Natural killer cell (primary cell): ENCODE results near the gene DCST1. TPM values are rescaled to one million over a fixed set of nuclear protein-coding genes. Genes with fewer than 3 reads are reported as not detected.

Experiments
- ATAC-seq, 3 donors: fragments of 150-1000 bp in 2 of 3; fragments of 200-7000 bp in 1 of 3; cut with Tn5 transposase; 1 replicate in 1 of 3; 2 replicates in 2 of 3; pipeline ENCODE4 v1.10.0; 2021; ENCODE audit warnings: mild to moderate bottlenecking in 2 of 3, moderate library complexity in 2 of 3
- DNase-seq, 2 donors: peaks; one replicate each; pipeline versions ENCODE4 v3.0.0 to v3.0.0-alpha.2; 2013 to 2021; ENCODE audit warnings: mixed read lengths in 1 of 2
- H3K27ac ChIP-seq: one replicate; pipeline ENCODE4 v1.5.1; 2013; ENCODE audit warnings: mild to moderate bottlenecking, low read length
- H3K27me3 ChIP-seq: one replicate; pipeline ENCODE4 v1.6.1; 2013; ENCODE audit warnings: low read length; ENCODE audit not compliant: control insufficient read depth, insufficient read depth
- H3K36me3 ChIP-seq: one replicate; pipeline ENCODE4 v1.6.1; 2013; ENCODE audit warnings: low read length; ENCODE audit not compliant: control insufficient read depth, insufficient read depth
- H3K4me1 ChIP-seq: one replicate; pipeline ENCODE4 v1.6.1; 2013; ENCODE audit warnings: low read length; ENCODE audit not compliant: control insufficient read depth, insufficient read depth
- H3K4me3 ChIP-seq: one replicate; pipeline ENCODE4 v1.5.1; 2013; ENCODE audit warnings: low read length
- H3K9me3 ChIP-seq: one replicate; pipeline ENCODE4 v1.6.1; 2013; ENCODE audit warnings: low read length; ENCODE audit not compliant: control insufficient read depth, insufficient read depth
- H3K27ac Mint-ChIP-seq, 2 donors: one replicate each; pipeline ENCODE4 v1.8.0; 2022; ENCODE audit warnings: mild to moderate bottlenecking in 2 of 2, mixed read lengths in 2 of 2, moderate library complexity in 1 of 2
- H3K27me3 Mint-ChIP-seq, 2 donors: one replicate each; pipeline ENCODE4 v1.8.0; 2022; ENCODE audit warnings: low read depth in 2 of 2, mixed read lengths in 2 of 2
- H3K36me3 Mint-ChIP-seq: one replicate; pipeline ENCODE4 v1.8.0; 2022; ENCODE audit warnings: mixed read lengths
- H3K4me1 Mint-ChIP-seq, 2 donors: one replicate each; pipeline ENCODE4 v1.8.0; 2022; ENCODE audit warnings: mixed read lengths in 2 of 2
- H3K4me3 Mint-ChIP-seq: one replicate; pipeline ENCODE4 v1.8.0; 2022; ENCODE audit warnings: mild to moderate bottlenecking, moderate library complexity, mixed read lengths
- H3K9me3 Mint-ChIP-seq, 2 donors: one replicate each; pipeline ENCODE4 v1.8.0; 2022; ENCODE audit warnings: mixed read lengths in 2 of 2
- WGBS: methylation state at CpG from one replicate; pipeline ENCODE4 v1.1.7; 2013; ENCODE audit warnings: missing lambda C conversion rate; ENCODE audit not compliant: insufficient coverage; 5-methylcytosine and 5-hydroxymethylcytosine counted together
- intact Hi-C: fragments of 100-400 bp; cut with micrococcal nuclease; formaldehyde crosslinking; loops from one replicate; pipeline ENCODE4 v1.14.2; 2022
- total RNA-seq, 4 donors: library from RNA; stranded (reverse); fragments of 120-200 nt in 1 of 4; gene quantifications; one replicate each; pipeline versions ENCODE4 v1.2.3 to v1.2.4, GENCODE V29; 2013 to 2022
- TF ChIP-seq, protein P1 (sequence below): fragments of 200-600 bp; IDR thresholded peaks from one replicate; pipeline ENCODE4 v1.8.0; 2022; ENCODE audit warnings: antibody characterized with exemption

DCST1 gene
- total RNA-seq, 3 donors from 2014 or later (not counting 1 experiment from before 2014, with no cell fraction given), result 0.35 to 0.60 TPM; not detected in 1

DNA sequence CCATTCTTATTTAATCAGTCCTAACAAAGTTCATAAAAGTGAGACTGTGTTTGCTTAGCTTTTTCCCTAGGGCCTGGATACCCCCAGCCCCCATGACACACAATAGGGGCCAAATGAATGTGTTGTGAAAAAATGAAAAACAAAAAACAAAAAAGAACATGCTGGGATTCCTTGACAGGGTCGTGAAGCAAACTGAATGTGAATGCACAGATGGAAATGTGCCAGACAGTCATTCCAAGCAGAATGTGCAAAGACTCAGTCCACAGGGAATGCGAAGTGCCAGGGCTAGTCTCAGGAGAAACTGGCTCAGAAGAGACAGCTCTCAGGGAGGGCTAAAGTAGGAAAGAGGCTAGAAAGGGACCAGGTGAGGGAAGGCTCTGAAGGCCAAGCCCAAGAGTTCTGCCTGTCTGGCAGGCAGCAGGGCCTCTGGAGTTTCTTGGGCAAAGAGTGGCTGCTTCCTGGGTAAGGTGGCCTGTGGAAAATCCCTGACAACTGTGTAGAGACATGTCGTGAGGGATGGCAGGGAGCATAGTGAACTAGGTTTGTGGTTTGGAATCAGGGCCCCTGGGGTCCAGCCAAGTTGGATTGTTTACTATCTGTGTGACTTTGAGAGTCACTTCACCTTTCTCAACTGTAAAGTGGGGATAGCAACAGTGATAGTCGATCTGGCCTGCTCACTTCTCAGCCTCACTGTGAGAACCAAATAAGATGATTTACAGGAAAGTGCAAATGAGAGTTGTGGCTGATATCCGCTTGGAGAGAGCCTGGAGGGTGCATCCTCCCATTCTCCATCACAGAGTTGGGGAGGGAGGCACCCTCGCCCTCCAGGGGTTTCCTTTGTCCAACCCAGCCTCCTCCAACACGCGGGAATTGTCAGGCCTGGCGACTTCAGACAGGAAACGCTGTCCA is 16.3 kb downstream of the DCST1 start:
- Histone ChIP-seq H3K27me3 (no peaks in the 10 kb centered on the region), H3K36me3 (no peaks in the 10 kb centered on the region), H3K4me3 (no peak overlapping the region), H3K4me1 (peaks cover 31% of the 10 kb centered on the region), H3K27ac (no peak overlapping the region), H3K9me3 (no peaks in the 10 kb centered on the region)
- DNase-seq (no peak), ATAC-seq (no peak)
- Mint-ChIP-seq H3K4me3 (peak overlapping the region; percentile 85), H3K36me3 (no peaks in the 10 kb centered on the region), H3K9me3 (no peaks in the 10 kb centered on the region), H3K4me1 (peaks cover 13 to 38% of the 10 kb centered on the region in 2 donors), H3K27me3 (no peaks in the 10 kb centered on the region), H3K27ac (peak overlapping the region in 1 of 2 donors; percentile 75)
- WGBS, result 31% methylated on average over 10 of the region's 10 CpGs
- TF ChIP-seq, protein P1, sequence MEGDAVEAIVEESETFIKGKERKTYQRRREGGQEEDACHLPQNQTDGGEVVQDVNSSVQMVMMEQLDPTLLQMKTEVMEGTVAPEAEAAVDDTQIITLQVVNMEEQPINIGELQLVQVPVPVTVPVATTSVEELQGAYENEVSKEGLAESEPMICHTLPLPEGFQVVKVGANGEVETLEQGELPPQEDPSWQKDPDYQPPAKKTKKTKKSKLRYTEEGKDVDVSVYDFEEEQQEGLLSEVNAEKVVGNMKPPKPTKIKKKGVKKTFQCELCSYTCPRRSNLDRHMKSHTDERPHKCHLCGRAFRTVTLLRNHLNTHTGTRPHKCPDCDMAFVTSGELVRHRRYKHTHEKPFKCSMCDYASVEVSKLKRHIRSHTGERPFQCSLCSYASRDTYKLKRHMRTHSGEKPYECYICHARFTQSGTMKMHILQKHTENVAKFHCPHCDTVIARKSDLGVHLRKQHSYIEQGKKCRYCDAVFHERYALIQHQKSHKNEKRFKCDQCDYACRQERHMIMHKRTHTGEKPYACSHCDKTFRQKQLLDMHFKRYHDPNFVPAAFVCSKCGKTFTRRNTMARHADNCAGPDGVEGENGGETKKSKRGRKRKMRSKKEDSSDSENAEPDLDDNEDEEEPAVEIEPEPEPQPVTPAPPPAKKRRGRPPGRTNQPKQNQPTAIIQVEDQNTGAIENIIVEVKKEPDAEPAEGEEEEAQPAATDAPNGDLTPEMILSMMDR, result no peak
- intact Hi-C loops, result loop anchor here (1.0 to 5.0 kb wide), 2 partner anchors 14 to 93 kb away; partner anchors contain the start of gene PBXIP1

DNA sequence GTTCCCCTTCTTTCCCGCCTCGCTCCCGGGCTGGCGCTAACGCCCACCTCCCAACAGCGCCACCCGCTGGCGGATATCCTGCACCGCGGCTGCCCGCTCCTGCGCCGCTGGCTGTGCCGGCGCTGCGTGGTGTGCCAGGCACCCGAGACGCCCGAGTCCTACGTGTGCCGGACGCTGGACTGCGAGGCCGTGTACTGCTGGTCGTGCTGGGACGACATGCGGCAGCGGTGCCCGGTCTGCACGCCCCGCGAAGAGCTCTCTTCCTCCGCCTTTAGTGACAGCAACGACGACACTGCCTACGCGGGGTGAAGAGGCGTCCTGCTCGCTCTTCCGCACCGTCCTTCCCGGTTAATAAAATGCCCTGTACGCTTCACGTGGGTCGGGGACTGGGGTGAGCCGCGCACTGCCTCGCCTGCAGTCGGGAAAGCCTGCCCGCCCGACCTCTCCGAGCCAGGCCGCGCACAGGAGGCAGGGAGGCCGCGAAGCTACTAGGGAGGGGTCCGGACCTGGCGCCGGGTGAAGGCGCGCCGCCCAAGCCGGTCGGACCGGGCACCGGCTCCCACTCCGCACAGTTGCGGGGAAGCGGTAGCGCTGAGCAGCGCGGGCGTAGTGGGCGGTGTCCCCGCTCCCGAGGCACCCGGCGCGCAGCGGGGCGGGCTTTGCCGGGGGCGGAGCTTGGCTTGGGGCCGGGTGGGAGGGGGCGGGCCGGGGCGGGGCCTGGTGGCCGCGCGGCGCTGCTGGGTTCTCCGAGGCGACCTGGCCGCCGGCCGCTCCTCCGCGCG is 17.1 kb downstream of the DCST1 start, which contains the start of gene ADAM15:
TSS of gene ADAM15 (plus strand) at position 757 of the 782 bp plus-strand sequence. CDS start 71 bp downstream, outside the sequence.
- H3K4me3 ChIP-seq, result peak within 1 kb of the TSS; percentile 61
- DNase-seq (peak; percentile 80 to 90), ATAC-seq (peak; percentile 76 to 91 (median 84))
- peaks cover 31% of the 10 kb centered on the region for H3K4me1 ChIP-seq
- Mint-ChIP-seq H3K36me3 (no peaks in the 10 kb centered on the region), H3K27ac (peak within 1 kb of the TSS; percentile 23 to 77), H3K4me1 (peaks cover 13 to 34% of the 10 kb centered on the region in 2 donors), H3K27me3 (no peaks in the 10 kb centered on the region), H3K9me3 (no peaks in the 10 kb centered on the region), H3K4me3 (peak within 1 kb of the TSS; percentile 88)
- TF ChIP-seq, protein P1, result peak; percentile 96
- intact Hi-C loops, result loop anchor here (1.0 to 5.0 kb wide), 2 partner anchors 14 to 93 kb away; partner anchors contain the start of gene PBXIP1
- H3K27me3 ChIP-seq, result no peaks in the 10 kb centered on the region
- no peaks in the 10 kb centered on the region for H3K36me3 ChIP-seq
- no peaks in the 10 kb centered on the region for H3K9me3 ChIP-seq
- H3K27ac ChIP-seq, result peak within 1 kb of the TSS; percentile 23
- WGBS, result under 1% methylated on average over 99 of the region's 99 CpGs

DNA sequence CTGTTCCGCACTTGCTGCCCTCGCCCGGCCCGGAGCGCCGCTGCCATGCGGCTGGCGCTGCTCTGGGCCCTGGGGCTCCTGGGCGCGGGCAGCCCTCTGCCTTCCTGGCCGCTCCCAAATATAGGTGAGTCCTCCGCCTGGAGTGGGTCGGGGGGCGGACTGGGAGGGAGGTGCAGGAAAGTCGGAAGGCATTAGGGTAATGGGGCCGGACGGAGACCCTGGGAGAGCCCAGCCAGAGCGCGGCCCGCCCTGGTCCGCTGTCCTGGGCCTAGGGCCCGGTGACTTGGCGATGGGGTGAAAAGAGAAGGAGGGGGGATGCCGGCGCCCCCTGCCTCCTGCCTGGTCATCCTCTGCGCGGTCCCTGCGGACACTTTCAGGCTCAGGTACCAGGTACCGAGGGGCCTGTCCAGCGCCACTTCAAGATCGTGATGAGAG is 17.7 kb downstream of the DCST1 start:
- Mint-ChIP-seq H3K36me3 (no peaks in the 10 kb centered on the region), H3K9me3 (no peaks in the 10 kb centered on the region), H3K27me3 (no peaks in the 10 kb centered on the region), H3K4me1 (peaks cover 13 to 34% of the 10 kb centered on the region in 2 donors), H3K27ac (peak overlapping the region in 1 of 2 donors; percentile 77), H3K4me3 (peak overlapping the region; percentile 88)
- Histone ChIP-seq H3K4me3 (peak overlapping the region; percentile 61), H3K9me3 (no peaks in the 10 kb centered on the region), H3K36me3 (peaks cover 4% of the 10 kb centered on the region), H3K27ac (peak overlapping the region; percentile 23), H3K27me3 (no peaks in the 10 kb centered on the region), H3K4me1 (peaks cover 31% of the 10 kb centered on the region)
- ATAC-seq (peak; percentile 2 to 4 (median 3)), DNase-seq (peak in 1 of 2 donors; percentile 27)
- intact Hi-C loops, result loop anchor here (5.0 kb wide), 1 partner anchor 94 kb away; the partner anchor contains the start of gene PBXIP1
- WGBS, result 0% methylated on average over 31 of the region's 31 CpGs
- TF ChIP-seq, protein P1, result no peak
